Measurements from ENCODE around the gene SEMA4B.
A peak's percentile ranks its signal among the peaks of the same experiment; 100 is the strongest.

SEMA4B gene

DNA sequence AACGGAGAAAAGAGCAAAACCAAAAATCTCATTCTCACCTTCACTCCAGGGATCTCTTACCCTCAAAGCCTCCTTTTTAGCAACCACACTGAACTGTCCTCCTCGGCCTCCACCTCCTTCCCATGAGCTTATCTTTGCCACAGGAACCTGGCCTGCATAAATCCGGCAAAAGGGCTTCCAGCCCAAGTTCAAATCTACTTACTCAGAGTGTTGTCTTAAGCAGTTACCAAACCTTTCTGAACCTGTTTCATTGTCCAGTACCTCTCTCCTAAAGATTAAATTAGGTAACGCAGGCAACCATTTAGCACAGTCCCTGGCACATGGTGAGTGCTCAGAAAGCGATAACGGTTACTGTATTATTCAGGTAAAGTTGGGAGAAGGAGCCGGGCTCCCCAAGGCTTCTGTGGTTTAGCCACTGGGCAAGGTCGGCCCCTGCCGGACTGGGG lies 31.8 kb downstream of the SEMA4B start:
- TF ChIP-seq, protein P1, sequence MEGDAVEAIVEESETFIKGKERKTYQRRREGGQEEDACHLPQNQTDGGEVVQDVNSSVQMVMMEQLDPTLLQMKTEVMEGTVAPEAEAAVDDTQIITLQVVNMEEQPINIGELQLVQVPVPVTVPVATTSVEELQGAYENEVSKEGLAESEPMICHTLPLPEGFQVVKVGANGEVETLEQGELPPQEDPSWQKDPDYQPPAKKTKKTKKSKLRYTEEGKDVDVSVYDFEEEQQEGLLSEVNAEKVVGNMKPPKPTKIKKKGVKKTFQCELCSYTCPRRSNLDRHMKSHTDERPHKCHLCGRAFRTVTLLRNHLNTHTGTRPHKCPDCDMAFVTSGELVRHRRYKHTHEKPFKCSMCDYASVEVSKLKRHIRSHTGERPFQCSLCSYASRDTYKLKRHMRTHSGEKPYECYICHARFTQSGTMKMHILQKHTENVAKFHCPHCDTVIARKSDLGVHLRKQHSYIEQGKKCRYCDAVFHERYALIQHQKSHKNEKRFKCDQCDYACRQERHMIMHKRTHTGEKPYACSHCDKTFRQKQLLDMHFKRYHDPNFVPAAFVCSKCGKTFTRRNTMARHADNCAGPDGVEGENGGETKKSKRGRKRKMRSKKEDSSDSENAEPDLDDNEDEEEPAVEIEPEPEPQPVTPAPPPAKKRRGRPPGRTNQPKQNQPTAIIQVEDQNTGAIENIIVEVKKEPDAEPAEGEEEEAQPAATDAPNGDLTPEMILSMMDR (conservative IDR thresholded peaks at IDR 0.05; ENCODE audit: control insufficient read depth, insufficient read depth, low read depth, low read length): peak; percentile 47
- DNase-seq (ENCODE audit: low read depth): peak; percentile 33
- H3K4me3 ChIP-seq (ENCODE audit: control insufficient read depth, low read depth, low read length): peak overlapping the region; percentile 72

- TF ChIP-seq, protein P1 (conservative IDR thresholded peaks at IDR 0.05; ENCODE audit: control insufficient read depth, insufficient read depth, low read depth, low read length): no peak
- DNase-seq (ENCODE audit: low read depth): peak; percentile 94
- peak within 1 kb of the TSS; percentile 72 for H3K4me3 ChIP-seq (ENCODE audit: control insufficient read depth, low read depth, low read length)
These were observed 32.4 kb downstream of the SEMA4B start, which contains the start of gene CIB1 for GRCh38 chr15:90233387-90234095. TSS of gene CIB1 (minus strand) at chr15:90233941. CDS start at chr15:90233885, 56 bp downstream.

GRCh38 chr15:90234096-90234988 lies 33.2 kb downstream of the SEMA4B start, which contains the start of gene GDPGP1:
TSS of gene GDPGP1 (plus strand) at chr15:90234209. CDS start at chr15:90240909, 6,700 bp downstream.
- DNase-seq (ENCODE audit: low read depth): peak; percentile 17
- peak within 1 kb of the TSS; percentile 72 for H3K4me3 ChIP-seq (ENCODE audit: control insufficient read depth, low read depth, low read length)
- TF ChIP-seq, protein P1 (conservative IDR thresholded peaks at IDR 0.05; ENCODE audit: control insufficient read depth, insufficient read depth, low read depth, low read length): no peak

DNA sequence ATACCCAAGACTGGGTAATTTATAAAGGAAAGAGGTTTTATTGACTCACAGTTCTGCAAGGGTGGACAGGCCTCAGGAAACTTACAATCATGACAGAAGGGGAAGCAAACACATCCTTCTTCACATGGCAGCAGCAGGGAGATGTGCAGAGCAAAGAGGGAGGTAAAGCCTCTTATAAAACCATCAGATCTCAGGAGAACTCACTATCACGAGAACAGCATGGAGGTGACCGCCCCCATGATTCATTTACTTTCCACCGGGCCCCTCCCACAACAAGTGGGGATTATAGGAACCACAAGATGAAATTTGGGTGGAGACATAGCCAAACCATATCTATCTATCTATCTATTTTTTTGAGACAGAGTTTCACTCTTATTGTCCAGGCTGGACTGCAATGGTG lies 38.2 kb downstream of the SEMA4B start:
- H3K4me3 ChIP-seq (ENCODE audit: control insufficient read depth, low read depth, low read length): no peak overlapping the region
- TF ChIP-seq, protein P1 (conservative IDR thresholded peaks at IDR 0.05; ENCODE audit: control insufficient read depth, insufficient read depth, low read depth, low read length): no peak
- no peak for DNase-seq (ENCODE audit: low read depth)

DNA sequence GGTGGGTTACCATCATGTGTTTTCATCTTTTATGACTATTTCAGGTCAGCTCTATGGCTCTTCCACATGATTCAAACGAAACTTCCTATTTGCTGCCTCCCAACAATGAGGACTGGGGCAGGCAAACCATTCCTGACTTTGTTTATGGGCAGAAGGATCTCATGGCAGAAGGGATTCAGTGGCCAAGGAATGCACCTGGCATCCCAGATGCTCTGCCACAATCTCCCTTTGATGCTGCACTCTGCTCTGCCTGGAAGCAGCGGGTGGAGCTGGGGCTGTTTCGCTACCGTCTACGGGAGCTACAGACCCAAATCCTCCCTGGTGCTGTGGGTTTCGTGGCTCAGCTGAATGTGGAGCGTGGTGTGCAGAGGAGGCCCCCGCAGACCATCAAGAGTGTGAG lies 39.7 kb downstream of the SEMA4B start:
- H3K4me3 ChIP-seq (ENCODE audit: control insufficient read depth, low read depth, low read length): no peak overlapping the region
- DNase-seq (ENCODE audit: low read depth): no peak
- TF ChIP-seq, protein P1 (conservative IDR thresholded peaks at IDR 0.05; ENCODE audit: control insufficient read depth, insufficient read depth, low read depth, low read length): no peak

- no peak overlapping the region for H3K4me3 ChIP-seq (ENCODE audit: control insufficient read depth, low read depth, low read length)
- DNase-seq (ENCODE audit: low read depth): no peak
- TF ChIP-seq, protein P1 (conservative IDR thresholded peaks at IDR 0.05; ENCODE audit: control insufficient read depth, insufficient read depth, low read depth, low read length): no peak
These were observed 40.4 kb downstream of the SEMA4B start for GRCh38 chr15:90241343-90242192.
